Fibroblast of lung (primary cell): ENCODE measurements around the gene APOA5. TPM values are rescaled to one million over a fixed set of nuclear protein-coding genes. Genes with fewer than 3 reads are reported as not detected.

Source experiments
- DNase-seq, 2 donors: peaks; one replicate each; pipeline versions ENCODE4 v3.0.0 to v3.0.0-alpha.2; 2010; ENCODE audit warnings: low read depth in 2 of 2
- H2AFZ ChIP-seq: 2 replicates; pipeline ENCODE4 v1.5.1; 2012; ENCODE audit warnings: low read length, control low read depth, inconsistent platforms
- H3K27ac ChIP-seq: 2 replicates; pipeline ENCODE4 v1.5.1; 2011; ENCODE audit warnings: low read length, control low read depth; ENCODE audit not compliant: insufficient read depth
- H3K27me3 ChIP-seq: 2 replicates; pipeline ENCODE4 v1.5.1; 2011; ENCODE audit warnings: mild to moderate bottlenecking, low read length; ENCODE audit not compliant: control insufficient read depth, insufficient read depth
- H3K36me3 ChIP-seq: 2 replicates; pipeline ENCODE4 v1.5.1; 2011; ENCODE audit warnings: low read length; ENCODE audit not compliant: control insufficient read depth, insufficient read depth
- H3K4me1 ChIP-seq: 2 replicates; pipeline ENCODE4 v1.5.1; 2011; ENCODE audit warnings: low read length; ENCODE audit not compliant: control insufficient read depth, insufficient read depth; ENCODE audit errors: extremely low read depth
- H3K4me2 ChIP-seq: 2 replicates; pipeline ENCODE4 v1.5.1; 2011; ENCODE audit warnings: low read length, control low read depth; ENCODE audit not compliant: insufficient read depth; ENCODE audit errors: extremely low read depth
- H3K4me3 ChIP-seq, 4 experiments: fragments of 200-600 bp in 1 of 4; sonication (generic) in 1 of 4; replicated peaks in 1 of 4; 2 replicates each; pipeline ENCODE4 v1.5.1; 2011 to 2016; ENCODE audit warnings: low read length in 4 of 4, low read depth in 3 of 4, mild to moderate bottlenecking in 3 of 4, control low read depth in 2 of 4, inconsistent platforms in 1 of 4, mixed read lengths in 1 of 4; ENCODE audit not compliant: insufficient read depth in 1 of 4; ENCODE audit errors: control extremely low read depth in 1 of 4
- H3K79me2 ChIP-seq: 2 replicates; pipeline ENCODE4 v1.5.1; 2012; ENCODE audit warnings: mild to moderate bottlenecking, low read length, inconsistent platforms; ENCODE audit not compliant: control insufficient read depth, insufficient read depth
- H3K9ac ChIP-seq: 2 replicates; pipeline ENCODE4 v1.5.1; 2011; ENCODE audit warnings: mild to moderate bottlenecking, low read length, control low read depth; ENCODE audit not compliant: insufficient read depth
- H3K9me3 ChIP-seq: 2 replicates; pipeline ENCODE4 v1.5.1; 2012; ENCODE audit warnings: low read depth, low read length; ENCODE audit not compliant: control insufficient read depth, insufficient read depth
- H4K20me1 ChIP-seq: 2 replicates; pipeline ENCODE4 v1.5.1; 2011; ENCODE audit warnings: low read length; ENCODE audit not compliant: control insufficient read depth, insufficient read depth; ENCODE audit errors: extremely low read depth
- EZH2 ChIP-seq: IDR thresholded peaks from 2 replicates; pipeline ENCODE4 v1.5.1; 2012; ENCODE audit warnings: low read length, control low read depth, mild to moderate bottlenecking; ENCODE audit errors: missing control alignments
- polyA plus RNA-seq, 2 donors: library from polyadenylated mRNA; depleted of rRNA in 1 of 2; stranded (reverse) in 1 of 2; unstranded in 1 of 2; fragments of >200 nt; gene quantifications; 2 replicates each; pipeline ENCODE4 v1.2.1, GENCODE V29; 2011 to 2012; ENCODE audit warnings: missing spikeins in 1 of 2
- total RNA-seq: library from RNA; depleted of rRNA; stranded (reverse); fragments of >200 nt; gene quantifications from 2 replicates; pipeline ENCODE4 v1.2.1, GENCODE V29; 2014
- TF ChIP-seq, protein P1 (sequence below), 2 donors: IDR thresholded peaks in 1 of 2; conservative IDR thresholded peaks in 1 of 2; 1 replicate in 1 of 2; 2 replicates in 1 of 2; pipeline ENCODE4 v1.5.1; 2011 to 2012; ENCODE audit warnings: low read length in 2 of 2, control low read depth in 1 of 2, inconsistent platforms in 1 of 2, low read depth in 1 of 2, mild to moderate bottlenecking in 1 of 2

The APOA5 gene
- total and polyA plus RNA-seq, 2 donors (not counting 1 experiment from before 2014, with no cell fraction given): not detected

DNA sequence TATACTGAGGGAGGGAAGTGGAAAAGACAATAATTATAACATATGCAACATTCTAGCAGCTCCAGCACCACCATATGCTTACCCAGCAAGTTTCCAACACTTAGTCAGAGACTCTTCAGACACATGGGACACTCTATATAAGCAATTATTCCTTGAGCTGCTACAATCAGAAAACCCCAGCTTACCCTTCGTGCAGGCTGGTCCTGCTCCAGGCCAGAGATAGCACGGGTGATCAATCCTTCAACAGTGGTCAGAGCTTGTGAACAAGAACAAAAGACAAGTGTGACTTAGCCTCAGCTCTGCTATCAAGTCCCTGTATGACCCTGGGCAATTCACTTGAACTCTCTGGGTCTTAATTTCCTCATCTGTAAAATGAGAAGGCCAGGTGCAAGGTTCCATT is 5.4 kb downstream of the APOA5 start:
- TF ChIP-seq, protein P1, sequence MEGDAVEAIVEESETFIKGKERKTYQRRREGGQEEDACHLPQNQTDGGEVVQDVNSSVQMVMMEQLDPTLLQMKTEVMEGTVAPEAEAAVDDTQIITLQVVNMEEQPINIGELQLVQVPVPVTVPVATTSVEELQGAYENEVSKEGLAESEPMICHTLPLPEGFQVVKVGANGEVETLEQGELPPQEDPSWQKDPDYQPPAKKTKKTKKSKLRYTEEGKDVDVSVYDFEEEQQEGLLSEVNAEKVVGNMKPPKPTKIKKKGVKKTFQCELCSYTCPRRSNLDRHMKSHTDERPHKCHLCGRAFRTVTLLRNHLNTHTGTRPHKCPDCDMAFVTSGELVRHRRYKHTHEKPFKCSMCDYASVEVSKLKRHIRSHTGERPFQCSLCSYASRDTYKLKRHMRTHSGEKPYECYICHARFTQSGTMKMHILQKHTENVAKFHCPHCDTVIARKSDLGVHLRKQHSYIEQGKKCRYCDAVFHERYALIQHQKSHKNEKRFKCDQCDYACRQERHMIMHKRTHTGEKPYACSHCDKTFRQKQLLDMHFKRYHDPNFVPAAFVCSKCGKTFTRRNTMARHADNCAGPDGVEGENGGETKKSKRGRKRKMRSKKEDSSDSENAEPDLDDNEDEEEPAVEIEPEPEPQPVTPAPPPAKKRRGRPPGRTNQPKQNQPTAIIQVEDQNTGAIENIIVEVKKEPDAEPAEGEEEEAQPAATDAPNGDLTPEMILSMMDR (conservative IDR thresholded peaks at IDR 0.05 in 1 of 2, IDR thresholded peaks at IDR 0.05 in 1 of 2; ENCODE audit: low read depth in 1 of 2, low read length in 2 of 2): no peak
- no peak for TF ChIP-seq EZH2
- no peak for DNase-seq
- Histone ChIP-seq H3K27ac (no peak overlapping the region), H3K9ac (no peak overlapping the region), H3K9me3 (no peaks in the 10 kb centered on the region), H3K79me2 (peaks cover 11% of the 10 kb centered on the region), H3K4me3 (no peak overlapping the region), H2AFZ (no peak overlapping the region), H4K20me1 (no peaks in the 10 kb centered on the region), H3K4me1 (peaks cover 3% of the 10 kb centered on the region), H3K36me3 (peaks cover 21% of the 10 kb centered on the region), H3K27me3 (no peaks in the 10 kb centered on the region), H3K4me2 (no peak overlapping the region)

DNA sequence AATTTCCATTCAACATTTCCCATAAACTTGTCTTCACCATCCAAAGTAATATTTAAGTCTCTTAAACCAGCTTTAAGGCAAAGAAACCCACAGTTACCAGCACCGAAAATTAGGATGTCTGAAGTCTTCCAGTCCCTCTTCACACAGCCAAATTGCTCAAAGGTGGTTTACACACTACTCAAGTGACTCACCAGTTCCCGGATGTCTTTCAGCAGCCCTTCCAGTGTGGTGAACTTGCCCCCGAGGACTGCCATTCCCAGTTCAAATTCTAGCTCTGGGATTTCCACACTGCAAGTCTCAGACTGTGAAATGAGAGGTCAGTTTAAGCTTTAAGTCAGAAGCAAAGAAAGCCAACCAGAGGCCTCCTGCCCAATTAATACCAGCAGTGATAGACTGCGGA is 9.0 kb downstream of the APOA5 start:
- Histone ChIP-seq H3K27ac (no peak overlapping the region), H3K36me3 (peaks cover 28% of the 10 kb centered on the region), H3K27me3 (no peaks in the 10 kb centered on the region), H3K4me2 (no peak overlapping the region), H3K9me3 (no peaks in the 10 kb centered on the region), H2AFZ (no peak overlapping the region), H3K4me3 (no peak overlapping the region), H3K9ac (no peak overlapping the region), H4K20me1 (no peaks in the 10 kb centered on the region), H3K79me2 (peaks cover 11% of the 10 kb centered on the region), H3K4me1 (peaks cover 3% of the 10 kb centered on the region)
- DNase-seq: peak; percentile 28 to 54
- TF ChIP-seq EZH2: no peak
- TF ChIP-seq, protein P1 (conservative IDR thresholded peaks at IDR 0.05 in 1 of 2, IDR thresholded peaks at IDR 0.05 in 1 of 2; ENCODE audit: low read depth in 1 of 2, low read length in 2 of 2): no peak

DNA sequence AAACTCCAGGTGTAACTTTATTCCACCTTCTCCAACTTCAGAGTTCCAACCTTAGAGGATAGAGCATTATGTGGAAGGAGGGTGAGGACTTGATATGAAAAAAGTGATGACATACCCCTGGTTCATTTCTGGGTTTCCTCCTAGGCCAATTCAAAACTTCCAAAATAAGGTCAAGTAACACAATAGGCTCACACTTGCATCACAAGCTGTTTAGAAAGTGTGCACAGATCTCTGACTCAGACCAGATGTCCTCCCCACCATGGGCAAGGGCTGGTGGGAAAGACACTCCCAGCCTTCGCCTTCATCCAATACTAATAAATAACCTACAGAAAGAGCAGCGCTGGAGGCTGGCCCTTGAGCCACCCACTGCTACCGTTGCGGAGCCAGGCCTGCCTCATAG is 13.1 kb downstream of the APOA5 start:
- peaks cover 18% of the 10 kb centered on the region for H3K36me3 ChIP-seq

More for the DNA sequence above, 13.1 kb downstream of the APOA5 start:
- no peak overlapping the region for H3K27ac ChIP-seq
- no peaks in the 10 kb centered on the region for H4K20me1 ChIP-seq
- H3K9ac ChIP-seq: no peak overlapping the region
- TF ChIP-seq, protein P1 (conservative IDR thresholded peaks at IDR 0.05 in 1 of 2, IDR thresholded peaks at IDR 0.05 in 1 of 2; ENCODE audit: low read depth in 1 of 2, low read length in 2 of 2): no peak
- TF ChIP-seq EZH2: no peak
- H3K4me3 ChIP-seq: no peak overlapping the region
- peaks cover 2% of the 10 kb centered on the region for H3K4me1 ChIP-seq
- peak in 1 of 2 donors; percentile 19 for DNase-seq
- no peaks in the 10 kb centered on the region for H3K27me3 ChIP-seq
- no peak overlapping the region for H3K4me2 ChIP-seq
- no peaks in the 10 kb centered on the region for H3K9me3 ChIP-seq
- no peak overlapping the region for H2AFZ ChIP-seq
- H3K79me2 ChIP-seq: no peaks in the 10 kb centered on the region
